HG03175 (cell line): ENCODE results near the gene TNP1.

Experiments
- ATAC-seq: cut with Tn5 transposase; IDR thresholded peaks from one replicate; pipeline ENCODE4 v1.9.1; 2021; ENCODE audit warnings: mild to moderate bottlenecking, moderate library complexity; ENCODE audit not compliant: unreplicated experiment

TNP1 gene

GRCh38 chr2:216875862-216876261 is 16.0 kb upstream of the TNP1 start:
- ATAC-seq, result no peak

DNA sequence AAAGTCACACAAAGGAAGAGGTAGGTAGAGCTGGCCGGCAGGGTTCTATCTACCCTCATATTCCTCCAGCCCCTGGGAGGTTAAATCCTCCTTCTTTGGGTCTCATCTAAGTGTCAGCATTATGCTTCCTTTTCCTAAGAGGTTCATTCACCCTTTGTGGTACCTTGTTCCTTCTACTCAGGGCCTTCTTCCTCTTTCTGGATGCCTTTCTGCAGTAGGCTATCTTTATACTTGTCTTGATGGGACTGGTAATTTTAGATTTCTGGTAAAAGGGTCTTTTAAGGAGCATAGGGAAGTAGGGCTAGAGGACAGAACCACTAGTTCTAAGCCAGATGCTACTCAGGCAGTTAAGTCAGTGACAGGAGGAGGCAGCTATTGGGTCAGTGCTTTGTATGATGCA is 13.7 kb upstream of the TNP1 start:
- ATAC-seq, result no peak

GRCh38 chr2:216872624-216873023 is 12.8 kb upstream of the TNP1 start:
- ATAC-seq, result no peak

DNA sequence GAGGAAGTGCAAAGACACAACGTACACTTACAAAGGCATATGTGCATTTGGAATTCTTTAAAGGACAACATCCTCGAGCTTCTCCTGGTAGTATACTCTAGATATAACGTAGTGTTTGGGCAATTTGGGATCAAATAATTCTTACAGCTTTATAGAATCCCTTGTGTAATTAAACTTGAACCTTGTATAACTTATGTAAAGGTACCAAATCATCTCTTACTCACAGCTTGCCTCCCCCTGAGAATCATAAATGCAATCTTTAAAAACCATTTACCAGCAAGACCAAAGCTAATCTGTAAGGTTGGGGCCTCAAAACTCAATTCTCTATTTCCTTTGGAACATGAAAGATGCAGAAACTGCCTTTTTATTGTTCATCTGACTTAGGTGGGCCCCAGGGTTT is 12.2 kb upstream of the TNP1 start:
- no peak for ATAC-seq

DNA sequence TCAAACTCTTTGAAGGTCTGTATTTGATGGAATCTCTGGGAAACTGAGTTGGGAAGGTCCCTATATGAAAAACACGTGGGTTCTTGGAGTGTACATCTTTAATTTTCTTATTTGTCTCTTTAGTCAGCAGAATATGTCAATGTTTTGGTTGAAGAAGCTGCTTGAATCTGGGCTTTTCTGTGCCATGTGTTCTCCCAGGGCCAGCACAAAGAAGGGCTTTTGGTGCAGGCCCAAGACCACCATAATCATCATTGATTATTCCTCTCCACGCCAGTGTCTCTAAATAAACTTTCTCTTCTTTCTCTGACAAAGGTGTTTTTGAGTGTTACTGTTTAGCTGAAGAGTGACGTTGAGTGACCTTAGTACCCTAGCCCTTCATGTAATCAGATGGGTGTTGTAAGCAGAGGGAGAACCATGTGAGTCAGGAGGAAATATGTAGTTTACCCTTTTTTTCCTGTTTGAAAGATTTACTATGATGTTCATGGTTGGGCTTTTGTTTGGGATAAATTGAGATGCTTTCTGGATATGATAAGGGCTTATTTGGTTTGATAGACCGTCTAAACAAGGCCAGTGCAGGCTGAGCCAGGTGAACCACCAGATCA is 11.6 kb upstream of the TNP1 start:
- no peak for ATAC-seq

GRCh38 chr2:216870508-216871332 is 10.9 kb upstream of the TNP1 start:
- no peak for ATAC-seq

DNA sequence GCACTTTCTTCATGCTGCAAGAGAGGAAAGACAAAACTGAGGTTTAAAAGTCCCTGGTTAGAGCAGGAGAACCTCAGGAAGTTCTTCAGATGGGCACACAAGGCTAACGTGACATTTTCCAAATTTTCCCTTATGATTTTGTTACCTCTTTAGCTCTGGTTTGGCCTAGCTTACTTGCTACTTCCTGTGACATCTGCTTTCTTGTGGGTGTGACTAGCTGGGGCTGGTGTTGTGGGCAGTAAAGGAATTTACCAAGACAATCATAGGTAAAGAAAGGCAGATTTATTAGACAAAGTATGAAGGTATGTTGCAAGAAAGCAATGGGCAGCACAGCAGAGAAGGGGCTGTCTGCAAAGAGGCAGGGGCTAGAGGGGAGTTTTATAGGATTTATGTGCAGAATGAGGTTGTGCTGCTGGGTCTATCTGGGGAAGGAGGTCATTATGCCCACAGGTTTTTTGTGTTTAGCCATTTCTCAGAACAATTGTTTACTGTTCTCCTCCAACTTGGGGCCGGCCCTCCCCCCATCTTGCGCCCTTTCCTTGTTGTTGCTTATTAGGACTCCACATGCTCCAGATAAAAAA is 6.7 kb upstream of the TNP1 start:
- no peak for ATAC-seq

DNA sequence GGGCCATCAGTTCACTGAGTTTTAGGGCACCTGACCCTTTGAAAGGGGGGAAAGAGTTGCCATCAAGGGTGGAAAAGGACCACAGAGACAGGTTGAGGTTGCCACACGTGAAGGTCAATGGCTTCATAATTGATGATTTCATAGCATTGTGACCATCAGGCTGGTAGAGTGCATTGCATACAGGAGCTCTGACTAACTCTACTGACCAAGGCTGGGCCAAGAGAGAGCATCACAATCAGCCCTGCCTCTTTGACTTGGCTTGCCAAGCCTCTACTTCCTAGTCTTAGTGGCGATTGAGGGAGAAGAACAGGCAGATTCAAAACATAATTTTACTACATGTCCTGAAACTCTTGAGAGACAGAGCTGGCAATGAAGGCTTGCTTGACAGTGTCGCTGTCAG is 5.8 kb upstream of the TNP1 start:
- ATAC-seq, result no peak

GRCh38 chr2:216863946-216864345 is 4.1 kb upstream of the TNP1 start:
- no peak for ATAC-seq

DNA sequence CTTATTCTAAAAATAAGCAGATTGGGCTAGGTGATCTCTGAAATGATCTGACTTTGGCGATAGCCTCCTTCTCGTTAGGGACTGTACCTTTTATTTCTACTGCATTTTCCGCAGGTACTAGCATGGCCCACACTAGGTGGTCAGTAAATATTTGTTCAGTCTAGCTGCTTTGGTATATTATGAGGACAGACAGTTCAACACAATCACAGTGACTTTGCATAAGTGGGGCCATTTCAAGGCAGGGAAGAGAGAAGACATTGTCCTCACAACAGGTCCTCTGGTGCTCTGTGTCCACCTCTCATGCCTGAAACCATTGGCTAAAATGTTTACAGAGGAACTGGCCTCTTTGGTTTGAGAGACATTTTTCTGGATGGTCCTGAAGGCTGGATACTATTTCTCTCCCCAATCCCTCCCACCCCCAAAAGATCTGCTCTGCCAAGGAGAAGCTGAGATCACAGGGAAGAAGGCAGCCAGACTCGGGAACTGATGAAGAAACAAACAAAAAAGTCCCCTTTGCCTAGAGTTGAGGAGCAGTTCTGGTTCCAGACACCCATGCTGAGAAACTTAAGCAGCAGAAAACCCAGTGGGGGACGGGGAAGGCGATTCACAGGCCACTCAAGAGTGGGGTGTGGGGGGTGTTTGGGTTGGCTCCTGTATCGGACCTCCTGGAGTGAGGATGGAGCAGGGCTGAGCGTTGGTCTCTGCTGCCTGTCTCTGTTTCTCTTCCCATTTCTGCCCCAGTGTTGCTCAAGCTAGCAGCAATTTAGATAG is 2.9 kb upstream of the TNP1 start:
- no peak for ATAC-seq

- no peak for ATAC-seq
Observed at GRCh38 chr2:216860426-216861137, 718 bp upstream of the TNP1 start.

DNA sequence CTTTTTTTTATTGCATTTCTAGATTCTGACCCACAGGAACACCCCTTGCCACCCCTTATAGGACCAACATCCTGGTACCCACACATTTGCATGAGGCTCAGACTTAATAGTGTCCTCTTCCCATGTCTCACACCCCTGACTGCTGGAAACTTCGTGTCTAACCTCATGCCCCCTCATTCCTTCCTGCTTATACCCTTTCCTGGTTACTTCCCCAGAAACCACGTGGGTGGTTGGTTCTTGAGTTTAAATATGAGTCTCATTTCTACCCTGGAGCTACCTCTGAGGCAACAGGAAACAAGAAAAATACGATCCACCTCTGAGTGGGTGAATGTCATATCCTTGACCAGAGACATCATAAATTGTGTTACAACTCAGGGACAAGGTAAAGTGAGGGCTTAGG is 1.6 kb downstream of the TNP1 start:
- ATAC-seq, result no peak

GRCh38 chr2:216857131-216857550 is 2.7 kb downstream of the TNP1 start:
- ATAC-seq, result no peak

DNA sequence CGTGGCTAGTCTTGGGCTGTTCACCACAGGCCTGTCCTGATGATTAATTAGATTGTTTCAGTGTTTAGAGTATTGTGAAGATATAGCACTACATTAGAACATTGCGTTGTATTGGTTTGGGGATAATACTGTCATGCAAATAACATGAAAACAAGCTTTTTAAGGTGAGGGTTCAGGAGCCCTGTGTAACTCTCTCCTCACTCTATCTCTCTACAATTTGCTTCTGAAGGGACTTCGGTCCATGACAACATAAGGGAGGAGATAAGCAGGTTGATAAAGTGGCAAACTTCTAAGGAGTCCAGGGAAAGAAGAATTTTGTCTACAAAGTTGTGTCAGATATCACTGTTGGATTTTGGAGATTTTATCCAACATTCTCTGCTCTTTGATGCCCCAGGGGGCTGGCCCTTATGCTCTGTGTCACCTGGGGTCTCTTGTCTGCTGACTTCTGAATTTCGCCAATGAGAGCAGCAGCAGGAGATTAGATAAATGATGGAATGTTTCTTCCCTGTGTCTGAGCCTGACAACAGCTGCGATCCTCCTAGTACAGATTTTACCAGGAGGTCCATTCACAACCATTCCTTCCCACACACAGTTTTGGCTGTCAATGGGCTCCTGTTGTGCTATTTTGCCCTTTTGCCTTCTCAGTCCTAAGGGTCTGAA is 3.3 kb downstream of the TNP1 start:
- ATAC-seq, result no peak

- ATAC-seq, result no peak
Observed at GRCh38 chr2:216855605-216856004, 4.3 kb downstream of the TNP1 start.

DNA sequence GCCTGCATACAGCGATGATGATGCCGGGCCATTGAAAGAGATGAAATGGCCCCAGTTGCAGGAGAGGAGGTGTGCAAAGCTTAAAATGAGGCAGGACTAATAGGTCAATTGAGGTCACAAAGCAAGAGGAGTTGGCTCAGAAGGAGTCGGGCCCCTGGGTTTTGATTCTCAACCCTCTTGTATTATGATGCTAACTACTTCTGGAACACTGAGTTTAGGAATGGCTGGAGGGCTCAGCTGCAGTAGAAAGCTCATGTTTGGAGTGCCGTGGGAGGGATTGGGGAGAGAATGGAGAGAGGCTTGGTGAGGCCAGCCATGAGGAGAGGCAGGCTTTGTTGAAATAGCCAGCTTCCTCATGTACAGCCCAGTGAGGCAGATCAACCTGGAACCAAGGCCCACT is 4.8 kb downstream of the TNP1 start:
- no peak for ATAC-seq

- ATAC-seq, result no peak
Observed at GRCh38 chr2:216851486-216852090, 8.3 kb downstream of the TNP1 start.

- ATAC-seq, result no peak
Observed at GRCh38 chr2:216850665-216851322, 9.1 kb downstream of the TNP1 start.

GRCh38 chr2:216849987-216850386 is 9.9 kb downstream of the TNP1 start:
- no peak for ATAC-seq
